Stimulated activated CD8-positive, alpha-beta memory T cell treated with anti-CD3 and anti-CD28 coated beads, Interleukin-2, amount 100 ng/mL, for 1 hour (primary cell): ENCODE measurements around the gene MATR3.
A peak's percentile ranks its signal among the peaks of the same experiment; 100 is the strongest.

Experiments
- DNase-seq, 2 donors: peaks; one replicate each; pipeline ENCODE4 v3.0.0-alpha.2; 2020; ENCODE audit warnings: low read depth in 2 of 2

MATR3 gene

DNA sequence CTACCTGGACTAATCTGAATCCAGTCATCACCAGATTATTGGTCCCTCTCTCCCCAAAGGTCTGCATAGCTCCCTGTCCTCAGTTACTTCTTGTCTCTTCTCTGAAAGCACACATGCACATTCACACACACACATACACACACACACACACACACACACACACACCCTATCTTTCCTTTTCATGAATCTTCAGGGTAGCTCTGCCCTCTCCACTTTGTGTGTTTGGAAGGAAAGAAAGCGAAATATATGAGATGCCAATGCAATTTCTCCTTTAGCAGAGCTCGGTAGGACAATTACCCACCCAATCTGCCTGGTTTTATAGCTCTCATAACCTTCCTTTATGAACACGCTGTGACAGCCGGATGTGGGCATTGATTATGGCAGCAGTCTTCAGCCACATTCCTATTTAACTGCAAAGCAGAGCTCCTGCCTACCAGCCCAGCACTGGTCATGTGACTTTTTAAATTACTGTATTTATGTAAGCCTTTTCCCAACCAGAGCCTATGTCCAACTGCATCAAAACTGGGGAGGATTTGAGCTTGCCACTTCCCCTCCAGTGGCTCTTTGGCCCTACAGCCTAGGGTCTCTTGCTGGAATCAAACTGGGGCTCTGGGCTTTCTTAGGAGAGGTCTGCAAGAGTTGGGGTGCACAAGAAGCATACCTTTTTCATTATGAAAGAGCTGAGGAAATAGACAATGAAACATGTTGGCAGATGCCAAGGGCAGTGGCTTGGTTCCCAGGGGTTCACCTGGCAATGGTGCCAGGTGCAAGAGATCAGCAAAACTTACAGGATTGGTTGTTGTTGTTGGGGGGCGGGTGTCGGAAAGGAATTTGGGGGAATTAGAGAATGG is 20.8 kb upstream of the MATR3 start:
- DNase-seq, result no peak

DNA sequence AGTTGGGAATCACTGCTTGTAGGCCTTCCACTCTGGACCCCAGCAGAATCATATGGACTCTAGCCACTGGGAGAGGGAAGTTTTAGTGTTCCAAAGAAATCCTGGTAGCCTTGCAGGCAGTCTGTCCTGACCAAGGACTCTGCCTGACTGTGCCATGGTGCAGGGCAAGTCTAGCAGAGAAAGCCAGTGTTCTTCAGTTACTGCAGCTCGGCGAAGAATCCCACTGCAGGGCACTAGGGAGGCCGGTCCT is 20.3 kb upstream of the MATR3 start:
- no peak for DNase-seq

DNA sequence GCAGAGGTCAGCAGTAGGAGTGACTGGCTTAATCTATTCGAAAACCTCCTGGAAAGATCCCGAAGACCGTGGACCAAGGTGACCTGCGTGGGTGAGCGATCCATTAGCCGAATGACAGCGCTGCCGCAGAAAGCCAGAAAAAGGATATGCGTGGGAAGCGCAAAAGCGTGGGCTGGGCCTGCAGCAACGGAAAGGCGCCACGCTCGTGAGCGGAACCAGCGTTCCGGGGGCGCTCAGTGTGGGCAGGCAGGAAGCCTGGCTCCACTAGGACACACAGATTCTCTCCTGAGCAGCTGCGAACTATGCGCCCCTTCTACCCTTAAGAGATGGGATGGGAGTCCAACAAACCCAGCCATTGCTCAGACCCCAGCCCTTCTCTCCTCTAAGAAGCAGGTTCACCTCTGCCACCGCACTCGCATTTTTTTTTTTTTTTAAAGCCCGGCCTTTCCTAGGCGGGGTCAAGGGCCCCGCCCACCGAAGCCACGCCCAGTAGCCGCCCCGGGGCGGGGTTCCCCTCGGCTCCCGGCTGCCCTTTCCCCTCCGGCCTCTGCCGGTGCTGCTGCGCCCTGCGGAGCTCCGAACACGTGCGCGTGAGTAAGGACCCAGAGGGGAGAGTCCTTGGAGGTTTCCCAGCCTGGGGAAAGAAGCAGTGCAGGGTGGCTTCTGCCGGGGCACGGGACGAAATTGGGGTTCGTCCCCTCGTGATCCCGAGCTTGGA is 19.8 kb upstream of the MATR3 start:
- peak; percentile 77 to 80 for DNase-seq

DNA sequence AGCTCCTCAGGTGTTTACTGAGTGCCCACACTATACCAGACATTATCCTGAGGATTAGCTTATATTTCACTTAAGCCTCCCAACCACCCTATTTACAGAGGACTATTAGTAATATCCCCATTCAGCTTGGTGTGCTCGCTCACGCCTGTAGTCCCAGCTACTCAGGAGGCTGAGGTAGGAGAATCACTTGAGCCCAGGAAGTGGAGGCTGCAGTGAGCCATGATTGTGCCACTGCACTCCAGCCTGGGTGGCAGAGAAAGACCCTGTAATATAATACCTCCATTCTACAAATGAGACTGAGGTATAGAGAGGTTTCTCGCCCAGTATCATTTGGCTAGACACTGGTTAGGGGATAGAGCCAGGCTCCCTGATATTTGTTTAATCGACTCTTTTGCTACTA is 18.0 kb upstream of the MATR3 start:
- no peak for DNase-seq

DNA sequence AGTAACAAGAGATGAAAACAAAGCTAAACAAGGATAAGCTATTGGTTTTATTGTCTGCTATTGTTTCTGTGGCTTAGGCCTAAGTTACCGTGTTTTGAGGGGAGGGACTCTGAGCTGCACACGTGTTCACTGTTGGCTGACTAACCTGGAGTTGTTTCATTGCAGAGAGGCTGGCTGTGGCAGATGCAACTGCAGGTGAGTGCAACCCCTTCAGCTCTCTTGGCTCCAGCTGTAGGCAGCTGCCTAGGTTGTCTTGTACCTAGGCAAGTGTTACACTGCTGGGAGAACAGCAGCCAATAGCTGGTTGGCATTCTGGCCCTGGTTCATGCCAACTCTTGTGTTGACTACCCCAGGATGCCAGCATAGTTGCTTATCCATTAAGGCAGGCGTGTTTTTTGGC is 17.6 kb upstream of the MATR3 start:
- no peak for DNase-seq

DNA sequence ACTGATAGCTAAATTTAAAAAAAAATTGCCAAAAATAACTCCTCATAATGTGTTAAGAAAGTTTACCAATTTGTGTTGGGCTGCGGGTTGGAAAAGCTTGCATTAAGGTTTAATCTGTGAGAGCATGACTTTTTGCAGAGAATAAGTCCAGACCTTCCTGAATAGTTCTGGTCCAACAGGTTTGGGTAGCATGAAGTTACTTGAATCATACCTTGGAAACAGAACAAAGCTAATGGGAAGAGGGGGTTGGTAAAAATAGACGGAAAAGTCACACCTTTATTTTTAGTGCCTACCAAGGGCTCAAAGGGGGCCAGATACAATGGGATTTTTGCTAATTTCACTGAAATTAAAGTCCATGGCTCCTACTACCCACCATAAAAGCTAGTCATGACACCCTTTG is 17.1 kb upstream of the MATR3 start:
- no peak for DNase-seq

DNA sequence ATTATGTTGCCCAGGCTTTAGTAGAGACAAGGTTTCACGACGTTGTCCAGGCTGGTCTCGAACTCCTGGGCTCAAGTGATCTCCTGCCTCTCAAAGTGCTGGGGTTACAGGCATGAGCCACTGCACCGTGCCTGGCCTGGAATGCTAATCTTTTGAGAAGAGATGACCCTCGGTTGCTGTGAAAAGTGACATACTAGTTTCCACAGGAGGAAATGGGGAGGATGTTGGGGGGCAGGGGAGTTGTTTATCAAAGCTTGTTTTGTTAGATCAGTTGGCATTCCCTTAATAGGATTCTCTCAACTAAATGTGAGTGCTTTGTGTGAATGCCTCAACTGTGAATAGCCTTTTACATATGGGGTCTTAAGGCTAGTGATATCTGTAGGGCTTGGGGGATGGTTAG is 16.4 kb upstream of the MATR3 start:
- no peak for DNase-seq

DNA sequence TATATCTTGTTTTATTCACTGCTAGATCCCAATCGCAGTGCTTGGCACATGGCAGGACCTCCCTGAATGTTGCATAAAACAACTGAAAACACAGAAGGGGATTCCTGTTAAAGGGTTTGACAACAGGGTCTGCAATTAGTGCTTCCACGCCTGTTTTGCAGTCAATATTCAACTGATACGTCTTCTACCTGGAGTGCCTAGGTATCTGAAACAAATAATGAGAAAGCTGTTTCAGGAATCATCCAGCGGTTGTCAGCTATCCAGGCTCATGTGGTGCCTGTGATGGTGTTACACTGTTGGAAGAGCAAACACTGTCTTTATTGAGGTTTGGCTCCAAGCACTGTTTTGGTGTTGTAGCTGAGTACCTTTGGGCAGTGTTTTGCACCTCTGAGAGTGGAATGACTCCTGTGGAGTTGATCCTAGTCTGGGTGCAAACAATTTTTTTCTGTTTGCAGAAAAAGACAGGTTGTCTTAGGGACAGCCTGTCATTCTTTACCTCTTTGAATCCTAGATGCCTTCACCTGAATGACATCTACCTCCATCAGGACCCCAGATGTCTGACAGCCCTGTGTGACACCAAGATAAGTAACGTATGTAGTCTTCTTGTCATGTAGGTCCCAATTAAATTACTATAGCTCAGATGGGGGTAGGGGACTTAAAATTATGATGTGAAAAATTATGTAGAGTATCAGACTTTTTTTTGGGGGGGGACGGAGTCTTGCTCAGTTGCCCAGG is 14.8 kb upstream of the MATR3 start:
- DNase-seq, result no peak

DNA sequence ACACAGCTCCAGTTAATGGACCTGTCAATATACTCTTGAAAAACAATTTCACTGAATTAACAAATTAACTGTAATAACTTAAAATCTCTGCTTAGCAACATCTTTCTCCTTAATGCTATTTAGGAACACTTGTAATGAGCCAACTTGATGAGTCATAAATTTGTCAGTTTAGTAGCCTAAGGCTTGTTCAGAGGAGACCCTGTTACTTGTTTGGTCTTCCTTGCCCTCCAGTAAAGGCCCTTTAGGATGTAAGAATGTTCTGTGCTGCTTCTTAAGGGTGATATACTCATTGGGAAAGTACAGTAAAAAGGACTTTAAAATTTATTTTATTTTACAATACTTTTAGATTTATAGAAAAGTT is 11.4 kb upstream of the MATR3 start:
- no peak for DNase-seq

DNA sequence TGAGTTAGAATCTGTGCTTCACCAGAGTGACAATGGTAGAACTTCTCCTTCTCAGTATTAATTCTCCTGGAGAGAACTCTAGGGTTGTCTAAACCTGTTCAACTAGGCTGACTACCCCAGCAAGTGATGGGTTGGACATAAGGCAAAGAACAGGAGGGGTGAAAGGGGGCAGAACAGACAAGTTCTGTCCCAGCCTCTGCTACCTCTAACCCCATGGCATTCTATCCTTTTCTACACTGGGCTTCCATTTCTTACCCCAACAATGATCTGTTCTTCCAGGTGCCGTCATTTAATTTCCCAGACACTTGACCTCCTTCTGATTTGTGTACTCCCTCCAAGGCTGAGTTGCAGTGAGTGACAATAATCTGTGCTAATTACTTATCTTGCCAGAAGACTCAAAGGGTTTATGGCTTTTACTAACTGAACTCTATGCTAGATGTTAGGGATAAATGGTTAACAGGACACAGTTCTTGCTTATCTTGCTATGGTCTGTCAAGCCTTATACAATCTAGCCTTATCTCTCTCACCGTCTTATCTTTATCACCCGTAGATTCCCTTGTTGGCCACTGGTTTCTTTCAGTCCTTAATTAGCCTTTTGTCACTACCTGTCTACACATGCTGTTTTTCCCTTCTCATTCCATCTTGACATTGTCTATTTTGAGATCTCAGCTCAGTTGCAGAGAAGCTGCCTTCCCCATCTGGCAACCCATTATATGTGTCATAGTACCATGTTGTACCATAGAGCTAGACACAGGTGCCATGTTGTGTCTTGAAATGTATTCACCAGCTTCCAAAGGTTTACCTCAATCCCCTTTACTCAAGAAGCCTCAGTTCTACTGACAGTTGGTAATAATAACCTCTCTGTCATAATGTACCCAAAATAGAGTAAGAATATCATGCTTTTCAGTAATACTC is 10.0 kb upstream of the MATR3 start:
- no peak for DNase-seq

DNA sequence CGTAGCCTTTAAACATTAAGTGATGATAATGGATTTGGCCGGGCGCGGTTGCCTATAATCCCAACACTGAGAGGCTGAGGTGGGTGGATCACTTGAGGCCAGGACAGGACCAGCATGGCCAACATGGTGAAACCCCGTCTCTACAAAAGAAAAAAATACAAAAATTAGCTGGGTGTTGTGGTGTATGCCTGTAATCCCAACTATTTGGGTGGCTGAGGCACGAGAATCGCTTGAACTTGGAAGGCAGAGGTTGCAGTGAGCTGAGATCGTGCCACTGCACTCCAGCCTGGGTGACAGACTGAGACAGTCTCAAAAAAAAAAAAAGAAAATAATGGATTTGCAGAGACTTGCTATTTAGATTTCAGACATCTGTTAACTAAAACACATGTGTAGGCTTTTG is 9.2 kb upstream of the MATR3 start:
- no peak for DNase-seq

DNA sequence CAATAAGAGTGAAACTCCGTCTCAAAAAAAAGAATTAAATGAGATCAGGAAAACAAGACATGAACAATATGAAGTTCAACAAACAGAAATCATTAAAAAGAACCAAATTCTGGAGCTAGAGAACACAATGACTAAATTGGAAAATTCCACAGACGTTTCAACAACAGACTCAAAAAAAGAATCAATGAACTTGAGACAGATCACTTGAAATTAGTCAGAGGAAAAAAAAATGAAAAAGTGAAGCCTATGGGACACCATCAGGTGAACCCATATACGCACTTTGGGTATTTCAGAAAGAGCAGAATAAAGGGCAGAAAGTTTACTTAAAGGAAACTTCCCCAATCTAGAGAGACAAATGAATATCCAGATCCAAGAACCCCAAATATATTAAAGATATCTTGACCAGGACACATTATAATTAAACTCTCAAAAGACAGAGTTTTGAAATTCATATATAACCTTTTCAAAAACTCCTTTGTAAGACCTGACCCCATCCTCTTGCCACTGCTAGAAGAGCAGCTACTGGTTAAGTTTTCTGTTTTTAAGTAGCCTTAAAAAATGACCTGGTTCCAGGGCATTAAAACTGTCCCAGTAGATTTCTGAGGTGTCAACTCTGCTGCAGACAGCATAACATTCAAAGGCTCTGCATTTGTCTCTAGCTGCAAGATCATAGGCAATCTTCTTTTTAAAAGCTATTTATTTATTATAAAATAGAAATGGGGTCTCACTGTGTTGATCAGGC is 7.7 kb upstream of the MATR3 start:
- no peak for DNase-seq

DNA sequence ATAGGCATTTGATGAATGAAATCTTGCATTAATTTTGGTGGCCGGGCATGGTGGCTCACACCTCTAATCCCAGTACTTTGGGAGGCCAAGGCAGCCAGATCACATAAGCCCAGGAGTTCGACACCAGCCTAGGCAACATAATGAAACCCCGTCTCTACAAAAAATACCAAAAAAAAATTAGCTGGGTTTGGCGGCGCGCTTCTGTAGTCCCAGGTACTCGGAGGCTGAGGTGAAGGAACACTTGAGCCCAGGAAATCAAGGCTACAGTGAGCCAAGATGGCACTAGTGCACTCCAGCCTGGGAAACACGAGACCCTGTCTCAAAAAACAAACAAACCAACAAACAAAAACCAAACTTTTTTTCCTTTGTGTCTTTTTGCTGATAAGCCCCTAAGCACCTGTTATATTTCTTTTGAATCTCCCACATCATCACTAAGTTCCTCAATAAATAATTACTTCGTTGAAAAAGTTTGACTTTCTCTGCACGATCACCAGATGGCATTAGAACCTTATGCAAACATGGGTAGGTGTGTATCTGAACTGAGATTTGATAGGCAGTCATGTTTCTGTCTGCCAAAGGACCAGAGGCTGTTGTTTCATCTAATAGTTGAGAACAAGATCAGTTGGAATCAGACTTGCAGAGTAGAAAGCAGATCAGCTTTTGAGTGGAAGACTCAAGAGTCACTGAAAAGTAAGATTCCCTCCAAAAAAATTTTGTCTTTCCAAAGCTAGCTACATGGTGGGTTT is 5.5 kb upstream of the MATR3 start:
- no peak for DNase-seq

DNA sequence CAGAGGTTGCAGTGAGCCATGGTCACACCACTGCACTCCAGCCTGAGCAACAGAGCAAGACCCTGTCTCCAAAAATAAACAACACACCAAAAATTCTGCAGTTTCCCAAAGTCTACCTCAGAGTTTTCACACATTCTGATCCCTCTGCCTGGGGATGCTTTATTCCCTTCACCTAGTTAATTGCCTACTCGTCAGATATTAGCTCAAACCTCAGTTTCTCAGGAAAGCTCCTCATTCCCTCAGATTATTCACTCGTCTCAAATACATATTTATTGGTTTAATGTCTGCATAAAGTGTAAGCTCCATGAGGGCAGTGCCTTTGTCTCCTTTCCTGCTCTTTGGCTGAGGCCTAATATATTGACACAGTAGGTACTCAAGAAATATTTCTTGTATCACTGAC is 2.5 kb upstream of the MATR3 start:
- no peak for DNase-seq

DNA sequence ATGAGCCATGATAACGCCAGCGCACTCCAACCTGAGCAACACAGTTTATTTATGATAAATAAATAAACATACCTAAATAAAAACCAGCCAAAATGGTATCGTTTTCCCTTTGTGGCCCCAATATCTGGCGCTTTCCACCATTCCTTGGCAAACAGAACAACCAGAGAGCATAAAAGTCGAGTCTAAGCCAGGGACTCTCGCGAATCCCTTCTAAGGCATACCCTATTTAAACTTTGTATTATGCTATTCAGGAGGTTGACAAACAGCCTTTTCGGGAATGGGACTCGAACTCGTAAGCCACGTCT is 386 bp upstream of the MATR3 start:
- DNase-seq, result no peak

DNA sequence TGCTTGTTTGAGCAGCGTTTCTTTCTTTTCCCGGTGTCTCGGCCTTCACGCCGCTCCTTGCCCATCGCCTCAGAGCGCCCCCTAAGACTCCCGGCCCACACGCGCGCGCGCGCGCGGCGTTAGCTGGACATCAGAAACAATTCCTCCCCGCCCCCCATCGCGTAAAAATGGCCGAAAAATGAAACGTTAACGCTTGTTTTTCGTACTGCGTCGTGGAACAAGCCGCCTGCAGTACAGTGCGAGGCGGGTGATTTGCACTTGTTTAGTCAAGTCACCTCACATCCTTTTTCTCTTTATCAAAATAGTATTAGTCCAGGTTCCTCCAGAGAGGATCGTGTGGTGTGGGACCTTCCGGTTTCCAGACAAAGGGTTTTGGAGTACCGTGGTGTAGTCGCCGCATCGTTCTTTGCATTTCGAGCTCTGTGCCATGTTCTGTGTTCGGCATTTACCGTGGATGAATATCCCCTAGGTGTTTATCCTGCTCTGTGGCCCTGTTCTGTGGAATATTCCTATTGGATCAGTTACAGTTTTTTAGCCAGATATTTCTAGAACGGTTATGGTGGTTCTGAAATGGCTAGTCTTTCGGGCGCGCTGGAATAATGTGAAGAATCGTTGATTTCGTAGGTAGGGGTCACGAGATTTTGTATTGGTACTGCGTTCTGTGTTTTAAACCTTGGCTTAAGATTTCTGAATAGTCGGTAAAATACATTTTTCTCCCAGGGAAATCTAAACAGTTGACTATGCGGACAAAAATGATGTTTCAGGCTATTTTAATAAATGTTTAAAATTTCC is 1.0 kb downstream of the MATR3 start:
- peak; percentile 31 to 37 for DNase-seq

DNA sequence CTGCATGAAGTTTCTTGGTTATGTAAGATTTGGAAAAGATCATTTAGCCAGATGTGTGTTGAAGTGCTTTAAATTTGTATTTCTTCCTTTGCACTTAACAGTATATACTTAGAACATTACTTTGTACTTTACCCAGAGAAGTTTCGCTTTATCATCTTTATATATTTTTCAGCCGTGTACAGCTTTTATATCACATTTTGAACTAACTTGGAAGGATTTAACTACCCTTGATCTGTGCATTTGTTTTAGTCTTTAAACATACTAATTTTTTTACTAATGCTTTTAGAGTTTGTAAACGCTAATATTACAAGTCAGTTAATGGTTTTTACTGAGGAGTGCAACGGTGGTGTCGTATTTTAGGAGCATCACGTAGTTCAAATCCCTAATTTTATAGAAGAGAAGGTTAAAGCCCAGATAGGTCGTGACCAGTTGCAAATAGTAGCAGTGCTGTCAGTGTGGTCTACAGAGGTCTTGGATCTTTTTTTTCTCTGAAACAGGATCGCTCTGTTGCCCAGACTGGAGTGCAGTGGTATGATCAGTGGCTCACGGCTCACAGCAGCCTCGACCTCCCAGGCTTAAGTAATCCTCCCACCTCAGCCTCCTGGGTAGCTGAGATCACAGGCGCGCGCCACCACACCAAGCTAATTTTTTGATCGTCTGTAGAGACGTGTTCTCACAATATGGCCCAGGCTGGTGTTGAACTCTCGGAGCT is 2.0 kb downstream of the MATR3 start:
- DNase-seq, result no peak

DNA sequence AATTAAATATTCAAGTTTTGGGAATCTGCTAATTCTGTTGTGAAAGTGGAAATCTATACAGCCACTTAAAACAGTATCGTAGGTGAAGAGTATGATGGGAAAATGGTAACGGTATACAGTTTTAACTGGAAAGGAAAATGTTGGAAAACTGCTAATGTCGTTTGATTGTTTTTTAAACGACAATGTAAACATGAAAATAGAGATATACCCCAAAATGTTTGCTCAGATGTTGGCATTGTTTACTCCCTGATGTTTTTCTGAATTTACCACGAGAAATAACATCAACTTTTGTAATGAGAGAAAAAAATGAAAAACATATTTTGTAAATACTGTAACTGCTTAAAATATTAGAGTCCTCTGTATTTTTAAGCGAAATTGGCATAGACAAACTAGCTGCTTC is 2.7 kb downstream of the MATR3 start:
- DNase-seq, result no peak

DNA sequence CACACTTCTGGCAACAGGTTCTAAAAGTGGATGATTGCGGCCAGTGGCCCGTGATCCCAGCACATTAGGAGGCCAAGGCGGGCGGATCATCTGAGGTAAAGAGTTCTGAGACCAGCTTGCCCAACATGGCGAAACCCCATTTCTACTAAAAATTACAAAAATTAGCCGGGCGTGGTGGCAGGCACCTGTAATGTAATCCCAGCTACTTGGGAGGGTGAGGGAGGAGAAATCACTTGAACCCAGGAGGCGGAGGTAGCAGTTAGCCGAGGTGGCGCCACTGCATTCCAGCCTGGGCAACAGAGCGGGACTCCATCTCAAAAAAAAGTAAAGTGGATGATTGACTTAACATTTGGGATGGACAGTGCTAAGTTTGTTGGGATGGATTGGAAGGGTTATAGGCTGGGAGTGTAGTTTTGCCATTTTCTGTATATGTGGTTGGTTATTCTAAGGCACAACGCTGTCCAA is 3.4 kb downstream of the MATR3 start:
- DNase-seq, result no peak
